Adipocyte (in vitro differentiated cells): ENCODE data around the gene RPL22.

Experiments
- DNase-seq: peaks from one replicate; pipeline ENCODE4 v3.0.0-alpha.2; 2015; ENCODE audit warnings: low read depth
- H3K27me3 ChIP-seq: replicated peaks from 2 replicates; pipeline ENCODE4 v1.7.0; 2013; ENCODE audit warnings: mild to moderate bottlenecking, low read length, moderate library complexity; ENCODE audit not compliant: control insufficient read depth, insufficient read depth
- H3K36me3 ChIP-seq: 2 replicates; pipeline ENCODE4 v1.7.0; 2013; ENCODE audit warnings: low read length, mild to moderate bottlenecking, moderate library complexity; ENCODE audit not compliant: control insufficient read depth, insufficient read depth, severe bottlenecking
- H3K4me1 ChIP-seq: 2 replicates; pipeline ENCODE4 v1.7.0; 2013; ENCODE audit warnings: mild to moderate bottlenecking, low read length, moderate library complexity; ENCODE audit not compliant: control insufficient read depth, insufficient read depth
- H3K4me3 ChIP-seq: 2 replicates; pipeline ENCODE4 v1.7.0; 2013; ENCODE audit warnings: mild to moderate bottlenecking, low read length, moderate library complexity
- H3K9ac ChIP-seq: 2 replicates; pipeline ENCODE4 v1.7.0; 2013; ENCODE audit warnings: mild to moderate bottlenecking, low read length, moderate library complexity
- H3K9me3 ChIP-seq: 2 replicates; pipeline ENCODE4 v1.7.0; 2013; ENCODE audit warnings: mild to moderate bottlenecking, low read length, moderate library complexity; ENCODE audit not compliant: control insufficient read depth

The RPL22 gene

DNA sequence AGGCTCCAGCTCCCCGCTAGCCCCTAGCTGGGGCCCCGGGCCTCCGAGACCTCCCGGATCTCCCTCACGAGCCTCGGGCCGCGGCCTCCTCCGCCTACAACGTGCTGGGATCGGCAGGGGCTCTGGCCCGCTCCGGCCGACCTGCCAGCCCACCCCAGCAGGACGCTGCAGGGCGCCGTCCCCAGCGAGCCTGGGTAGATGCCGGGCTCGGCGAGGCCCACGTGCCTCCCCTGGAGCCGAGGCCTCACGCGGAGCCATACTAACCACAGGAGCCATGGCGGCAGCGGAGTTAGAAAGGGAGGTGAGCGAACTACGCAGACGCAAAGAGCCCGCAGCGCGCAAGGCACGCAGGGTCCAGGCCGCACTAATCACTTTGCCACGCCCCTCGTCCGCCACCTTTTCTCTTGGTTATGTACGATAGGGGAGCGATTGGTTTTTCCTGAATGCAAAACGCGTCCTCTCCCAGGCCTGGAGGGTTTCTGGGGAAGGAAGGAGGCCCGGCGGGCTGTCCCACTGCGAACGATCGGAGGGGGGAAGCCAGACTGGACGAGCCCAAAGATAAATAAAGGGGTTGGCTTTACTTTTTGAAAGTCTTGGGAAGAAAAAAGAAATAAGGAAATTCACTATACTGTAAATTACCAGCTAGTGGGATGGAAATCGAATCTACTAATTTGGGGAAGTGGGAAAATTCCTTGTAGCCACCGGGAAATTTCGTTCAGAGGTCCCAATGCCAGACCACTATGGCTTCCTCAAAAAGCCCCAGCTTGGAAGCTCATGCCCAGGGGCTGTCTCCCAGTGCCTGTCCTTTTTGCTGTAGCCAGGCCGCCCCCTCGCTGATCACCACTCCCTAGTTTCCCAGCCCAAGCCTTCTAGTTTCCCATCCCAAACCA lies at the start of gene RPL22:
TSS of gene RPL22 (minus strand) at position 298 of the 890 bp plus-strand sequence. CDS start at position 276, 22 bp downstream.
- H3K4me3 ChIP-seq: peak within 1 kb of the TSS; percentile 89
- H3K9me3 ChIP-seq: no peaks in the 10 kb centered on the region
- DNase-seq: peak; percentile 100
- H3K9ac ChIP-seq: peak within 1 kb of the TSS; percentile 93
- peaks cover 19% of the 10 kb centered on the region for H3K4me1 ChIP-seq
- H3K36me3 ChIP-seq: peaks cover 22% of the 10 kb centered on the region
- H3K27me3 ChIP-seq: no peaks in the 10 kb centered on the region

DNA sequence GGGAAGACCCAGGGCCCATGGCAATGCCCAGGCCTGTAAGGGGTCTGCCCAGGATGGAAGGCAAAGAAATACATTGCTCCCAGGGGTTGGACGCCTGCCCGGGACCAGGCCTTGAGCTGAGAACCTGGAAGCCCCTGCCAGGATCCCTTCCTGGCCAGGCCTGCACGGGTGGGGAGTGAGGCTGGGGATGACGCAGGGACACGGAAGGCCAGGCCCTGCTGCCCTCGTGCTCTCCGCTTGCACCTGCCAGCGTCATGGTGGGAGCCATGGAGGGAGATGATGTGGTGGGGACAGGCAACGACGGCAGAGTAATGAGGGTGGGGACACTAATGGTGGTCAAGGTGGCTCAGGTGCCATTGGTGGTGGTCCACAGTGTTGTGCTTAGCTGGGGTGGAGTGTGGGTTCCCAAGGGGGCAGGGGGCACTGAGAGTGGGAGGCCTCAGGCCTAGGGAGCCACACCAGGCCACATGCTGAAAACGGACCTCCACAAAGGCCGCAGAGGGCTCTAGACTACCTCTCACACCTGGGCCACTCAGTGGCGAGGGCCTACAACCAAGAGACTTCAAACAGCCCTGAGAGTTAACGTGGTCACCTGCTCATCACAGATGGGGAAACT lies 48.9 kb upstream of the RPL22 start:
- Histone ChIP-seq H3K9ac (no peak overlapping the region), H3K36me3 (no peaks in the 10 kb centered on the region), H3K9me3 (peaks cover 2% of the 10 kb centered on the region), H3K4me1 (peaks cover 4% of the 10 kb centered on the region), H3K27me3 (peaks cover 40% of the 10 kb centered on the region), H3K4me3 (no peak overlapping the region)
- DNase-seq: no peak

DNA sequence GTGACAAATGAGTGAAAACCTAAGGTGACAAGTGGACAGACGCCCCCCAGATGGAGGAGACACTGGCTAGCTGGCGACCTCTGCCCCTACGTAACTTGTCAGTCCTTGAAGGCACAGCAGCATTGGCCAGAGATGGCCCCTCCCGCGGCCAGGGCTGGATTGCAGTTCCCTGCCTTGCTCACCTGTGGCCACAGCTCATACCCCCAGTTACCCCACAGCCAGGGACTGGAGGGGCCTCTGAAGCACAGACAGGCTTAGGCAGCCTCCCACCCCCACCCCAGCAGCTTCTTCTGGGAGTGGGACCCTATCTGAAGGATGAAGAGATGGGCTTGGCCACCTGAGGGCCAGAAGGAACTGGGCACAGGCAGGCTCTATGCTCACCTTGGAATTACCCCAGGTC lies 48.3 kb upstream of the RPL22 start:
- peaks cover 45% of the 10 kb centered on the region for H3K27me3 ChIP-seq

DNA sequence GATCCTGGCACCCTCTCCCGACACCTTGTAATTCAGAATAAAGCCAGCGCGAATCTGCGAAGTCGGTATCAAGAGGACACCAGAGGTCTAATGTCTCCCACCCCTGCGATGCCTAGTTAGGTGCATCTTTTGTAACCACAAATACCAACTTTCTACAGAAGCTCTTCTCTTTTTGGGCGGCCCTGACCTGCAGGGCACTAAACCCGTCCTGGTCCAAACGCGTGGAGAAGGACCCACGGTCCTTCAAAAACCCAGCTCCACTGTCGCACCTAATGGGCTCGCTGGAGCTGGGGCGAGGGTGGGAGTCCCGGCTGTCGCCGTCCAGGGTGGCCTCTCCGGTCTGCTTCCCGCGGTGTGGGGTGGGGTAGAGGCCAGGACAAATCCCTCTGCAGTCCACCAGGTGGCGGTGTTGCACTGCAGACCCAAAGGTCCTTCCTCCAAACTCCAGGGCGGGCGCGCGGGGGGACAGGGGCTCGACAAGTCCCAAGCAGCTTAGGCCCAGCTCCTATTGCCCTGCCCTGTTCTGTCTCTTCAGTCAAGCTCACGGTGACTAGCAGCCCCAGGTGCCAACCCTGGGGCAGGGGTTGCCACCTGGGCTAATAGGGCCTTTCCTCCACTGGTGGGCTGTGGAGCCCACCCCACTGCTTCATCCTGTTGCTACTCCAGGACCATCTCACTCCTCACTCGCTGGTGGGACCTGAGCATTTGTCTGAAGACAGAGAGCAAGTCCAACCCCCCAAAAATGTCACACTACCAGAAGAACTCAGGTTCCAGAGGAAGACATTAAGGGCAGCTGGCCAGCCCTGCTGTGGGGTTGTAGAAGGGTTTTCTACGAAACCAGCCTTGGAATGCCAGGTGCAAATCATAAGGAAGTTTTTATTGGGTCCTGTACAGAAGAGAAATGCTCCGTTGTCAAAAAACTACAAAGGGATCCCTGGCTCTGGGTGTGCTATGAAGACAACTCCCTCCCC lies 47.4 kb upstream of the RPL22 start:
- H3K4me3 ChIP-seq: no peak overlapping the region

More for the DNA sequence above, 48.3 kb upstream of the RPL22 start:
- H3K9ac ChIP-seq: no peak overlapping the region
- peaks cover 4% of the 10 kb centered on the region for H3K9me3 ChIP-seq
- H3K4me1 ChIP-seq: peaks cover 4% of the 10 kb centered on the region
- DNase-seq: no peak
- H3K4me3 ChIP-seq: no peak overlapping the region
- no peaks in the 10 kb centered on the region for H3K36me3 ChIP-seq

DNA sequence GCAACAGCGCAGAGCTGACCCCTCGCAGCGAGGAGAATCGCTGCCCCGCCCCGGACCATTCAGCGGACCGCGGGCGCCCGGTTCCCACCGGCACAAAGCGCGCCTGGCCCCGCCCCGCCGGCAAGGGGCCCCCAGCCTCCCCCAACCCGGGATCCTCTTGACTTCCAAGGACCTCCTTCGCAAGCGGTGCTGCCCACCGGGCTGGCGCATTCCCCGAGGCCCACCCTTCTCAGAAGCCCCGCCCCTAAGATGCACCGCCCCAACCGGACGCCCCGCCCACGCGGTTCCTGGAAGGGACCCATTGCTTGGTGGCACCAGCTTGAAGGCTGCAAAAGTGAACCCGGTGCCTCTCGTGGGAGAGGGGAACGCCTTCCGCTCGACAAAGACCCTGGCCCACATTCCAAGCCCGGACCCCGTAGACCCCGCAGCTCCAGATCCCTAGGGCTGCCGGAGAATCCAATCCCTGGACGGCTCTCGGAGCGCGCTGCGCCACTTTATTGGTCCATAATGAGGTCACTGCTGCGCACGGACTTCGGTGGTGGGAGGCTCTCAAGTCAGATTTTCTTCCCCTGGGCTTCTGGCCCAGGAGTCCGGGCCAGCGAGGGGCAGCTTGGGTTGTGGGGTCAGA lies 46.6 kb upstream of the RPL22 start:
- no peak overlapping the region for H3K9ac ChIP-seq
- peak; percentile 30 for DNase-seq
- no peaks in the 10 kb centered on the region for H3K36me3 ChIP-seq
- H3K4me1 ChIP-seq: peaks cover 9% of the 10 kb centered on the region
- no peak overlapping the region for H3K4me3 ChIP-seq
- peaks cover 47% of the 10 kb centered on the region for H3K27me3 ChIP-seq
- H3K9me3 ChIP-seq: peaks cover 4% of the 10 kb centered on the region

More for the DNA sequence above, 47.4 kb upstream of the RPL22 start:
- no peak overlapping the region for H3K9ac ChIP-seq
- peaks cover 4% of the 10 kb centered on the region for H3K9me3 ChIP-seq
- peaks cover 42% of the 10 kb centered on the region for H3K27me3 ChIP-seq
- no peaks in the 10 kb centered on the region for H3K36me3 ChIP-seq
- peak; percentile 88 for DNase-seq
- H3K4me1 ChIP-seq: peaks cover 4% of the 10 kb centered on the region

DNA sequence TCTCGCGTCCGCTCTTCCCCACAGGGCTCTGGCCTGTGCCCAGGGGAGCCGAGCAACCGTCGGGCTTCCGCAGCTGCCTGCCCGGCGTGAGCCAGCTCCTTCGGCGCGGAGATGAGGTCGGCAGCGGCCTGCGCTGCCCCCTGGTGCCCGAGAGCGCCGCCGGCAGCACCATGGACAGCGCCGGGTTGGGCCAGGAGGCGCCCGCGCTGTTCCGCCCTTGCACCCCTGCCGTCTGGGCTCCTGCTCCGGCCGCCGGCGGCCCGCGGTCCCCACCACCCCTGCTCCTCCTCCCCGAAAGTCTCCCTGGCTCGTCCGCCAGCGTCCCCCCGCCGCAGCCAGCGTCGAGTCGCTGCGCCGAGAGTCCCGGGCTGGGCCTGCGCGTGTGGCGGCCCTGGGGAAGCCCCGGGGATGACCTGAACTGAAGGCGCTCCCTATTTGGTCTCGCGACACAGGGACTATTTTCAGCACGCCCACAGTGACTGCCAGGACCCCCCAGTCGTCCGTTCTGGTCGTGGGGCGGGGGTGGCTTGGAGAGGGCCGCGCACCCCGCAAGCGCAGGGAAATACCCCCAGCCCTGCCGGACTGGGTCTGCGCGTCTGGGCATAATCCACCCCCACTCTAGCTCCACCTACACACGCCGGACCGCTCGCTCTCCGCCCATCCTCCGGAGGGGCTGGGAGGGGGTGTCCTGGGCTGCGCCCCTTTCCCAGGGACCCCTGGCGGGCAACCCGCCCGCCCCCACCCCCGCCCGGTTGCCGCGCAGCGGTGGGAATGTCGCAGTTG lies 45.9 kb upstream of the RPL22 start:
- H3K4me3 ChIP-seq: no peak overlapping the region
- peaks cover 4% of the 10 kb centered on the region for H3K9me3 ChIP-seq
- H3K4me1 ChIP-seq: peaks cover 13% of the 10 kb centered on the region
- no peaks in the 10 kb centered on the region for H3K36me3 ChIP-seq
- no peak overlapping the region for H3K9ac ChIP-seq
- DNase-seq: peak; percentile 91
- H3K27me3 ChIP-seq: peaks cover 47% of the 10 kb centered on the region

DNA sequence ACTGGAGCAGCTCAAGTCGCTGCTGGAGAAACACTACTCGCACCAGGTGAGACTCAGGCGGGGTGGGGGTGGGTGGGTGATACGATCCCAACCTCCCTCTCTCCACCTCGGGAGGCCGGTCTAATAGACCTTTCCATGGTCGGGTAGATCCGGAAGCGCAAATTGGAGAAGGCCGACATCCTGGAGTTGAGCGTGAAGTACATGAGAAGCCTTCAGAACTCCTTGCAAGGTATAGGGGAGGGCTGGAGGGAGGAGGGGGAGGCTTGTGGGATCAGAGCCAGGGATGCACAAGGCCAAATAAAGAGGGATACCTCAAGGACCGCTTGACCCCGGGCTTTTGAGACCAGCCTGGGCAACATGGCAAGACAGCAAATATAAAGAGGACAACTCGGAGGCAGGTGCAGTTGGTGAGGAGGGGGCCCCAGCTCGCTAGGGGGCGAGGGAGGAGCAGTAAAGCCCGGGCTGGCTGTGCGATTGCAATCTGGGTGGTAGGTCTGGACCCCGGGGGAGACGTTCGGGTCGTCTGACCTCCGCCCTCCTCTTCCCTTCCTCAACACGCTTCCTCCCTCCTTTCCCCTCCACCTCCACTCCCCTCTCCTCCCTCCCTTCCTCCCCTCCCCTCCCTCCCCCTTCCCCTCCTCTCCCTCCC lies 45.1 kb upstream of the RPL22 start:
- no peak for DNase-seq
- Histone ChIP-seq H3K27me3 (peaks cover 42% of the 10 kb centered on the region), H3K36me3 (no peaks in the 10 kb centered on the region), H3K9ac (no peak overlapping the region), H3K9me3 (peaks cover 4% of the 10 kb centered on the region), H3K4me1 (peaks cover 17% of the 10 kb centered on the region), H3K4me3 (no peak overlapping the region)

DNA sequence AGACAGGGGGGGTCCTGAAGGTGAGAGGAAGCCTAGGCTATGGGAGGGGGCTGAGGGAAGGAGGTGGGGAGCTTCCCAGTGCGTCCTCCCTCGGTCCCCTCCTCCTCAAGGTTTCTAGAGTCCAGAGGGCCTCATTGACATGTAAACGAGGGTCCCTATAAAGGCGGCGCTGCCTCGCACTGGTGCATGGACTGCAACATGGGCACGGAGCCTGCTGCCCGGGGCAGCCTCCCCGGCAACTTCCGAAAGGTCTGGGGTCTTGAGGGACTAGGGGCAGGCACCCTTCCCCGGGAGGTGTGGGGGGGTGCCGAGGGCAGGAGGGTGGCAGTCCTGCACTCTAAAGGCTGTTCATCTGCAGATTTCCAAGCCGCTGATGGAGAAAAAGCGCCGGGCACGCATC lies 44.6 kb upstream of the RPL22 start, which contains the start of gene HES3:
TSS of gene HES3 (plus strand) at position 187 of the 400 bp plus-strand sequence. CDS start at position 374, 187 bp downstream.
- H3K36me3 ChIP-seq: no peaks in the 10 kb centered on the region
- peaks cover 4% of the 10 kb centered on the region for H3K9me3 ChIP-seq
- H3K4me3 ChIP-seq: no peak within 1 kb of the TSS
- H3K9ac ChIP-seq: no peak within 1 kb of the TSS
- peaks cover 42% of the 10 kb centered on the region for H3K27me3 ChIP-seq
- DNase-seq: no peak
- H3K4me1 ChIP-seq: peaks cover 17% of the 10 kb centered on the region

DNA sequence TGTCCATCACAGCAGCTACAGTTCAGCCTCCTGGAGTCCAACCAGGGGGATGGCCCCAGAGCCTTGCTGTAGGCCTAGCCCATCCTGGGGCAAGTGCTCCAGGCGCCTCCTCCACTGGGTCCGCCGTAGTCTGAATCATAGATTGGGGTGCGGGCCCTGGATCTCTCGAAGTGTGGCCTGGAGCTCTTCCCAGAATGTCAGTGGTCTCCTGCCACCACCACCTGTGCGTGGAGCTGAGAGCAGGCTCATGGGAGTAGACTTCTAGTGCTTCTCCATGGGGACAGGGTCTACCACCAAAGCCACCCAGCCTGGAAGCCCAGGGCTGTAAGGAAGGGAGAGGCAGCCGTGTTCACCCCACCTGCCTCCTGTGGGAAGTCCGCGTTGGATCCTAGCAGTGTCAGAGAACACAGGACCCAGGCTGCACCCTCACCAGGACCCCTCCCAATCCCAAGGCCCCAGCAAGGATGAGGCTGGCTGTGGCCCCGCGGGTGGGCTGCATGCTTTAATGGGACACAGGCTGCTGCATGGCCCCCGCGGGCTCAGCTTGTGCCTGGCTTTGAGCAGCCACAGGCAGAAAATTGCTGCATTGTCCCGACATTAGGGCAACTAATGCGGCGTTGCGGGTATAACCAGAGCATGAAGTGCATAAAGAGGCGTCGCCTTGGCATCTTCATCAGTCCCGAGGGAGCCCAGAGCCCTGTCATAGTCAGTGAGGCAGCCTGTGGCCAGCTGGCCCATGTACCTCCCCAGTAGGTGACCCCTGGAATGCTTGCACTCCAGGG lies 43.8 kb upstream of the RPL22 start:
- Histone ChIP-seq H3K4me1 (peaks cover 17% of the 10 kb centered on the region), H3K9me3 (peaks cover 4% of the 10 kb centered on the region), H3K9ac (no peak overlapping the region), H3K4me3 (no peak overlapping the region), H3K36me3 (no peaks in the 10 kb centered on the region), H3K27me3 (peaks cover 36% of the 10 kb centered on the region)
- no peak for DNase-seq
